NCI-H345 (cell line): ENCODE data around the gene NID1.
"Not testable (repeated sequence)": the region's sequence is repeated elsewhere in the genome, so short reads cannot be mapped to it uniquely, and the experiment has no call there.

Experiments
- DNase-seq: peaks from one replicate; lab custom pipeline; 2025; lab: John Stamatoyannopoulos, UW

The NID1 gene

GRCh38 chr1:236030534-236030933 lies 34.4 kb downstream of the NID1 start:
- no peak for DNase-seq

DNA sequence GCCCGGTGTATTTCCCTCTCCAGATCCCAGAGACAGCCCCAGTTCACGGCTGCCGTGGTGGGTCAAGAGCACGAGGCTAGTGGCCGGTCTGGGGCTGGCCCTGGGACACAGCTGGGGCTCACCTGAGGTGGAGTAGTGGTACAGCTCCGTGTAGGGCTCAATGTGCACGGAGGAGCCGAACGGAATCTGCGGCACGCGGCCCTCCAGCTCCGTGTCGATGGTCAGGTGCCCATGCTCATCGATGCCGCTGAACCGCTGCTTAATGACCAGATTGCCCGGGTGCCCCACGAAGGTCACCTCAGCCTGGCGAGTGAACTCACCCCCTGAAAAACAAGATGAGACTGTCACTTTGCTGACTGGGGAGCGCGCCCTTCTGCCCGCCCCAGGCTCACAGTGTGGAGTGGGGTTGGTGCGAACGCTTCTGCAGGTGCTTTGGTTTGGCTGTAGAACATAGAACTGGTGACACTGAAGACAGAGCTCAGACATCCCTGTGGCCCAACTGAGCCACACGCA lies 35.4 kb downstream of the NID1 start:
- no peak for DNase-seq

DNA sequence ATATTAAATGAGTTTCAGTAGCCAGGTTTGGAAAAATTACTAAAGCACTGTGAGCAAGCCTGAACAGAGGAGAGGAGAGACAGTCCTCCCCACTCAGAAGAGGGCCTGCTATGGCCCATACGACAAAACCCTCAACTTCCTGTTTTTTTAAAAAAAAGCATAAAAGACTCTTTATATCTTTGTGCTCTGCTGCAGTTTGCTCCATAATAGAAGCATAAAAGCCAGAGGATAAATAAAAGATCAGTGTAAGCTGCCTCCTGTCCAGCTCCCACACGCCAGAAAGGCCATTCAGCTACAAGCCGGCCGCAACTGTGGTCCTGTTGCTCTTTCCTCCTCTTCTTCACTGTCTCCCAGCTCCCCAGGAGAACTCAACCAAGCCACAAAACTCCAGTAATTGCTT lies 37.8 kb downstream of the NID1 start:
- DNase-seq, result no peak

DNA sequence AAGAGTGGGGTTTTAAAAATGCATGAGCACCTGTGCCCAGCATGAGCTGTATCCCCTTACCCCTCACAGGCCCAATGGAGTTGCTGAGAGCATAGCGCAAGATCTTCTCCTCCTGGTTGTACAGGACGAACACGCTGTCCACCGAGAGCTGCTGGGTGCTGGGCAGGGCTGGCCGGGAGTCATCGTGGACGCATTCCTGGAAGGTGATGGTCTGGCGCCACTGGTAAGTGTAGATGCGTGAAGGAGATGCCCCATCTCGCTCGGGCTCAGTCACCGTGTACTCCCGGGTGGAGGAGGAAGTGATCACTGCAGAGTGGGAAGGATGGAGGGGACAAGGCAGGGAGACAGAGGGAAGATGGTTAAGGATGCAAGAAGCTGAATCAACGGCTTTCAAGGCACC lies 39.1 kb downstream of the NID1 start:
- DNase-seq, result no peak

DNA sequence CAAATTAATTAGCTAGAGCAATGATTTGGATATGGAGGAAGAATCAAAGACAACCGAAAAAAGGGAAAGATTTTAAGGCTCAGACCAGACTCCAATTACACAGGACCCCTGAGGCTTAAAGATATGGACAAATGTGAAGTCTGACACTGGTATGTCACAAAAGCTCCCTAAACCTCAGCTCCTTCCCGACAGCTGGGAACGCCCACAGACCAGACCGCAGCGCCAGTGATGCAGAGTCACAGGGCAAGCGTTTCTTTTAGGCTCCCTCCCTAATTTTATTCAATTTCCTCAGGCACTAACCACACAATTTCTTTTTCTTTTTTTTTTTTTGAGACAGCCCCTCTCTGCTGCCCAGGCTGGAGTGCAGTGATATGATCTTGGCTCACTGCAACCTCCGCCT lies 40.2 kb downstream of the NID1 start:
- no peak for DNase-seq

DNA sequence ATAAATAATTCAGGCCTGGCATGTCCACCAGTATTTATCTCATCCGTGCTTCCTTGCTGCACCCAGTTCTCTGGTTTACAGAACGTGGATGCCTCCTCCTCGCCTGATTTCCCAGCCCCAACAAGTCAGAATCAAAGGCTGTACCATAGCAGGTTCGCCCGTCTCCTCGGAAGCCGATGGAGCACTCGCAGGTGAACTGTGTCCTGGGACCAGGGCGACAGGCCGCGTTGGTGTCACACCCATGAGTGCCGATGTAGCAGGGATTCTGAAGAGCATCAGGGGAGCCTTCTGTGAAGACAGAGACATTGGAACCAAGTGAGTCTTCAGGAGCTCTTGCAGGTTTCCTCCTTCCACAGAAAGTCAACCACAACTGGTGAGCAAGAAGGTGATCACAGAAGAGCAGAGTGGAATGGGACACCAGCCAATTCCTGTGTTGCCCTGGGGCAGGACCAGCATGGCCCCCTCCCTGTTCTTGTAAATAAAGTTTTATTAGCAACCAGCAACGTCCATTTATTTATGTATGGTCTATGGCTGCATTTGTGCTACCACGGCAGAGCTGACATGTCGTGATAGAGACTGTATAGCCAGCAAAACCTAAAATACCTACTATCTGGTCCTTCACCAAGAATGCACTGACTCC lies 40.8 kb downstream of the NID1 start:
- no peak for DNase-seq

GRCh38 chr1:236021424-236022135 lies 43.3 kb downstream of the NID1 start:
- no peak for DNase-seq

DNA sequence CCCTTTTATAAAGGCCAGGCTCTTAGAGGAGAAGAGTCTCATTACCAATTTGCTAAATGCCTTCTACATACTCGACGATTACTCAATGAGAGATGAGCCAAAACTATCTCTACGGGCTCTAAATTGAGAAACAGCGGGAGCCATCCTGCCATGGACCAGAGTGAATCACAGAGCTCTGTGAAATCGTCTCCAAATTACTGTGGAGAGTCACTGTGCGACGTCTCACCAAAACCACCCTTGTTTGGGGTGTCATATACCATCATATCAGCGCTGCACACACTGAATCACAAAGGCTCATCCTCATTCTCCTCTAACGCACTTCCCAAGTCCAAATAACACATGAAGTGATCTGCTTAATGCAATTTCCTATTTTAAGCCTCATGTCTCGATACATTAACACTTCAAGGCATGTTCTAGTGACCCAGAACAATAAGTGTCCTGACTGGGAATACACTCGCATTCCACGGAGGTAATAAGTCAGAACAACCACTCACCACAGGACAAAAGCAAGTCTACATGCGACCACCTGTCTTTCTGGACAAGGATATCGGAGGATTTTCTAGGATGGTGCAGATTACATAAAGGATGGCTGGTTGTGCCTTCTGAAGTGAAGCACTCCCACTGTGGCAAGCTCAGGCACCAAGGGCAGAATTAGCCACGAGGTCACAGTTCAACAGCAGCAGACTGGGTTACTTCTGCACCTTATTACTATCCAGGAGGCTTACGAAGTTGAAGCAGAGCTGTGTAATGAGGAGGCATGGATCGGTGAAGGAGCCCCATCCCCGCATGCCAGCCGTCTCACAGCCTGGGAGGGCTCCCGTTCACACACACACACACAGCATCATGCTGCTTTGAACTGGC lies 44.3 kb downstream of the NID1 start:
- DNase-seq, result no peak

GRCh38 chr1:236018885-236019453 lies 45.9 kb downstream of the NID1 start:
- no peak for DNase-seq

GRCh38 chr1:236016782-236017400 lies 48.0 kb downstream of the NID1 start:
- DNase-seq, result no peak

GRCh38 chr1:236016083-236016482 lies 48.8 kb downstream of the NID1 start:
- DNase-seq, result no peak

- DNase-seq, result no peak
Observed at GRCh38 chr1:236015539-236015938, 49.4 kb downstream of the NID1 start.

DNA sequence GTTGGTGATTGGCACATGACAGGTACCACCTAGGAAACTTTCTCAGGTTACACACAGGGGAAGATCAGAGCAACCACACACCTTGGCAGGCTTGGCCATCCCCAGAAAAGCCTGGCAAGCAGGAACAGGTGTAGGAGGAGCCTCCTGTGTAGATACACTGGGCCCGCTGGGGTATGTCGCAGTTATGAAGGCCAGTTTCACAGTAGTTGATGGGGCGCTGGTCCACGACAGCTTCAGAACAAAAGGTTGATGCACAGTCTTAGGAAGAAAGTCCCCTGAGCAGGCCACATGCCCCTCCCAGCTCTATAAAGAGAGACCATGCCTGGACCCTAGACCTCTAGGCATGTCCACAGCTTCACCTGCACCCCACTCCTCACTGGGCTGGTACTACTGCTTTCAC lies 51.6 kb downstream of the NID1 start:
- DNase-seq, result no peak

DNA sequence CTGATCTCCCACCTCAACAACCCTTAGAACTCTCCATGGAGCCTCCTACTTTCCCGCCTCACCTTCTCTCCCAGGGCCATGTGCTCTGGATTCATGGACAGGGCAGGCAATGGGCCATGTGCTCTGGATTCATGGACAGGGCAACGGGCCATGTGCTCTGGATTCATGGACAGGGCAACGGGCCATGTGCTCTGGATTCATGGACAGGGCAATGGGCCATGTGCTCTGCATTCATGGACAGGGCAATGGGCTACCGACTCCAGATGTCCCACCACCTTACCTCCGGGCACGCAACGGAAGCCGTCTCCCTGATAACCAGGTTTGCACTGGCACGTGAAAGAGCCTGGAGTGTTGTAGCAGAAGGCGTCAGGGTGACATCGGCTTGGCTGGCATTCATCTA lies 53.2 kb downstream of the NID1 start:
- DNase-seq, result no peak

DNA sequence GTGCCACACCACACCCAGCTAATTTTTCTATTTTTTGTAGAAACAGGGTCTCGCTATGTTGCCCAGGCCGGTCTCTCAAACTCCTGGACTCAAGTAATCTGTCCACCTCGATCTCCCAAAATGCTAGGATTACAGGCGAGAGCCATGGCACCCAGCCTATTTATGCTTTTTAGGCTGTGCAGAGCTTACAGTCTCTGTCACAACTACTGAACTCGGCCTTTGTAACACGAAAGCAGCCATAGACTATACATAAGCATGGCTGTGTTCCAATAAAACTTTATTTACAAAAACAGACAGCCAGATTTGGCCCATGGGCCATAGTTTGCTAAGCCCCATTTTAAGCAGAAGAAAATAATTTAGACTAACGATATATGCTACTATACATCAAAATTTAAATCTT lies 54.4 kb downstream of the NID1 start:
- no peak for DNase-seq

DNA sequence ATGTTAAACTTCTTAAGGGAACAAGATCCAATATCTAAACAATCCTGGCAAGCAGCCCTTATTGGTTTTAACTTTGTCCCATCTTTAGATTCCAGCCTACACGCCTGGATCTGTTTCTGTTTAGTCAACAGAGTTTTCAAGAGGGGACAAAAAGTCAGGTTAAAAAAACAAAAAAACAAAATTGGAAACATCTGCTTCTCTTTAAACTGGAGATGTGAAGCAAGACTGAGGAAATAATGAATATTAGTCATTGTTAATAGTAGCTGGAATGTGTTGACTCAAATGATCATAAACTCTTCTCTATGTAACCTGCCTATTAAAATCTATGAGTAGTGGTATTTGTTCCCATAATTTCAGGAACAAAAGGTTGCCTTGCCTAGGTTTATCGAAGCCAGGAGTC lies 55.0 kb downstream of the NID1 start:
- no peak for DNase-seq

GRCh38 chr1:236009191-236009590 lies 55.7 kb downstream of the NID1 start:
- no peak for DNase-seq

- DNase-seq, result no peak
Observed at GRCh38 chr1:236007781-236008180, 57.1 kb downstream of the NID1 start.

DNA sequence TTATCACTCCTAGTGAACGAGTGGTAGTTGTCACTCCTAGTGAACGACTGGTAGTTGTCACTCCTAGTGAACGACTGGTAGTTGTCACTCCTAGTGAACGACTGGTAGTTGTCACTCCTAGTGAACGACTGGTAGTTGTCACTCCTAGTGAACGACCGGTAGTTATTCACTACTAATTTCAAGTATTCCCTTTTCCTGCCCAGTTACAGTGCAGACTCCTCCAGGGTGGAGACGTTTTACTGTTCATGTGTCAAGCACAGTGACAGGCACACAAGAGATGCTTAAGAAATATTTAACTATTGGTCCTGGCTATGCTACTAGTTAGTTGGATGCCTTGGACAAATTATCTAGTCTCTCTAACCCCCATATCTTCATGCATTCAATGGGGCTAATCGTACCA lies 61.8 kb downstream of the NID1 start:
- DNase-seq, result not testable (repeated sequence)

DNA sequence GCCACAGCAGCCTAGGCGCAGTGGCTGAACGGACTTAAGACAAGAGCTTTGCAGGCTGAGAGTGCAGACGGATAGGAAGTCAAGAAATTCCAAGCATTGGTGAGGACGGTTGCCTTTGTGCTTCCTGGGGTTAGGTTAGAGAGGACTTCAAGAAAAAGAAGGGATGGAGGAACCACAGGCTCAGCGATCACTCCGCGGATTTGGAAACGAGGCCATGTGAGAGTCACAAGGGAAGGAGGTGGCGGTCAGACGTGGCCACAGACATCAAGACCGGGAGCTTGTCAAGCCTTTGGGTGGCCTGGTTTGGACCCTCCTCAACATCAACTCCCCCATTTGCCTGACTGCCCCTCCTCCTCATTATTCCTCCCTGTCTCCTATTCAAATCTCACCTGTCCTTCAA lies 62.3 kb downstream of the NID1 start:
- no peak for DNase-seq

DNA sequence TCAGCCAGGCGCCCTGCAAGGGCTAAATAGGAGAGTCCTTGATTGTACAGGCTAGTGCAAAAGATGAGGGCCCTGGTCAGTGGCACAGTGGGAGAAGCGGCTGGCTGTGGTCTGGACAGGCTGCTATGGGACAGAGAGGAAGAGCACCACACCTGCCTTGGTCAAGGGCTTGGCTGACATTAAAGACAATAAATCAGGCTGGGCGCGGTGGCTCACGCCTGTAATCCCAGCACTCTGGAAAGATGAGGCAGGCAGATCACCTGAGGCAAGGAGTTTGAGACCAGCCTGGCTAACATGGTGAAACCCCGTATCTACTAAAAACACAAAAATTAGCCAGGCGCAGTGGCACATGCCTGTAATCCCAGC lies 62.9 kb downstream of the NID1 start:
- no peak for DNase-seq

DNA sequence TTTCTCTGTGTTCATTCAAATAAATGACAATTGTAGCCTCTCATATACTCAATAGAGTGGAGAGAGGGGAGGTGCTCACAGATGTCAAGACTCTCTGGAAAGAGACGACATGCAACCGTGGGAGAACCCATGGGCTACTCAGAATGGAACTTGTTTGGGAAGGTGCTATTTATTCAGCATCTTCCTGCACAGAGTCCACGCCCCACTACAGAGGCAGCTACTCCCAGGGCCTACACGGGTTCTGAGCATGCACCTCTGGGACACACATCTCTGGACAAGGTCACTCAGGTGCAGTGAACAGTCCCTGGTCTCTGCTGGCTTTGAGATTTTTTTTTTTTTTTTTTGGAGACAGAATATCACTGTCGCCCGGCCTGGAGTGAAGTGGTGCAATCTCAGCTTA lies 64.1 kb downstream of the NID1 start:
- DNase-seq, result no peak
